PC-9 (cell line): Measurements from ENCODE around the gene THAP8.

Source experiments
- CTCF ChIP-seq: fragments of 200-600 bp; sonication (generic); conservative IDR thresholded peaks from 2 replicates; pipeline ENCODE4 v1.6.1; 2017; ENCODE audit warnings: mixed run types, antibody characterized with exemption, mild to moderate bottlenecking, moderate library complexity
- EZH2 ChIP-seq: fragments of 200-600 bp; sonication (generic); IDR thresholded peaks from 2 replicates; pipeline ENCODE4 v1.8.0; 2017; ENCODE audit warnings: antibody characterized with exemption, low read depth

GRCh38 chr19:36027696-36028095 is 26.4 kb downstream of the THAP8 start:
- TF ChIP-seq CTCF, result no peak
- TF ChIP-seq EZH2, result no peak
